H9 (cell line): Measurements from ENCODE around the gene TFF1. TPM values are rescaled to one million over a fixed set of nuclear protein-coding genes. Genes with fewer than 3 reads are reported as not detected.

Source experiments
- DNase-seq: peaks from one replicate; pipeline ENCODE4 v3.0.0-alpha.2; 2017
- H2AFZ ChIP-seq: one replicate; pipeline ENCODE4 v1.6.1; 2013; ENCODE audit warnings: mild to moderate bottlenecking, low read length, control low read depth, moderate library complexity
- H2AK5ac ChIP-seq: 2 replicates; pipeline ENCODE4 v1.6.1; 2013; ENCODE audit warnings: low read length, control low read depth, mixed read lengths; ENCODE audit not compliant: insufficient read length
- H2BK120ac ChIP-seq: one replicate; pipeline ENCODE4 v1.6.1; 2013; ENCODE audit warnings: low read depth, mild to moderate bottlenecking, low read length, control low read depth, inconsistent platforms; ENCODE audit not compliant: poor library complexity, severe bottlenecking
- H2BK12ac ChIP-seq: 2 replicates; pipeline ENCODE4 v1.6.1; 2013; ENCODE audit warnings: low read length, control low read depth, mixed read lengths, low read depth; ENCODE audit not compliant: insufficient read length
- H2BK15ac ChIP-seq: 2 replicates; pipeline ENCODE4 v1.6.1; 2013; ENCODE audit warnings: low read depth, low read length, control low read depth
- H2BK20ac ChIP-seq: one replicate; pipeline ENCODE4 v1.6.1; 2013; ENCODE audit warnings: low read depth, mild to moderate bottlenecking, low read length, control low read depth, inconsistent platforms; ENCODE audit not compliant: poor library complexity, severe bottlenecking
- H2BK5ac ChIP-seq: 2 replicates; pipeline ENCODE4 v1.6.1; 2013; ENCODE audit warnings: low read length, control low read depth, mixed read lengths; ENCODE audit not compliant: insufficient read length
- H3K14ac ChIP-seq: 2 replicates; pipeline ENCODE4 v1.6.1; 2013; ENCODE audit warnings: low read length, control low read depth; ENCODE audit not compliant: insufficient read depth
- H3K18ac ChIP-seq: 2 replicates; pipeline ENCODE4 v1.6.1; 2013; ENCODE audit warnings: low read depth, mild to moderate bottlenecking, mixed read lengths, low read length, control low read depth; ENCODE audit not compliant: insufficient read length
- H3K23ac ChIP-seq: 2 replicates; pipeline ENCODE4 v1.6.1; 2013; ENCODE audit warnings: low read length, control low read depth, mixed read lengths, low read depth; ENCODE audit not compliant: insufficient read length
- H3K23me2 ChIP-seq: 2 replicates; pipeline ENCODE4 v1.6.1; 2013; ENCODE audit warnings: low read depth, mild to moderate bottlenecking, mixed read lengths, low read length, control low read depth; ENCODE audit not compliant: insufficient read length, poor library complexity, severe bottlenecking
- H3K27ac ChIP-seq: 2 replicates; pipeline ENCODE4 v1.5.1; 2013; ENCODE audit warnings: low read length, control low read depth, mixed read lengths, low read depth; ENCODE audit not compliant: insufficient read length
- H3K27me3 ChIP-seq: 2 replicates; pipeline ENCODE4 v1.6.1; 2013; ENCODE audit warnings: low read length, control low read depth, inconsistent platforms; ENCODE audit not compliant: insufficient read depth
- H3K4ac ChIP-seq: 2 replicates; pipeline ENCODE4 v1.6.1; 2013; ENCODE audit warnings: low read depth, mild to moderate bottlenecking, control low read depth, inconsistent platforms, low read length, moderate library complexity
- H3K4me1 ChIP-seq: 2 replicates; pipeline ENCODE4 v1.6.1; 2013; ENCODE audit warnings: low read length, control low read depth, inconsistent platforms; ENCODE audit not compliant: insufficient read depth
- H3K4me2 ChIP-seq: 2 replicates; pipeline ENCODE4 v1.6.1; 2013; ENCODE audit warnings: low read length, control low read depth, mixed read lengths; ENCODE audit not compliant: insufficient read length, insufficient read depth
- H3K56ac ChIP-seq: 2 replicates; pipeline ENCODE4 v1.6.1; 2013; ENCODE audit warnings: low read depth, mild to moderate bottlenecking, mixed read lengths, low read length, control low read depth; ENCODE audit not compliant: insufficient read length
- H3K79me1 ChIP-seq: 2 replicates; pipeline ENCODE4 v1.6.1; 2013; ENCODE audit warnings: low read depth, mild to moderate bottlenecking, moderate library complexity, low read length, control low read depth, inconsistent platforms; ENCODE audit not compliant: insufficient read depth, poor library complexity, severe bottlenecking
- H3K79me2 ChIP-seq: 2 replicates; pipeline ENCODE4 v1.6.1; 2013; ENCODE audit warnings: low read length, control low read depth, inconsistent platforms; ENCODE audit not compliant: insufficient read depth
- H3K9ac ChIP-seq: 2 replicates; pipeline ENCODE4 v1.6.1; 2013; ENCODE audit warnings: low read length, control low read depth, mixed read lengths; ENCODE audit not compliant: insufficient read length; ENCODE audit errors: extremely low read depth
- H3K9me3 ChIP-seq: one replicate; pipeline ENCODE4 v1.6.1; 2013; ENCODE audit warnings: low read depth, low read length, inconsistent platforms; ENCODE audit not compliant: control insufficient read depth
- H3T11ph ChIP-seq: one replicate; pipeline ENCODE4 v1.6.1; 2013; ENCODE audit warnings: mild to moderate bottlenecking, low read length, control low read depth, inconsistent platforms
- H4K20me1 ChIP-seq: one replicate; pipeline ENCODE4 v1.6.1; 2013; ENCODE audit not compliant: control insufficient read depth, insufficient read length, insufficient read depth
- H4K5ac ChIP-seq: 2 replicates; pipeline ENCODE4 v1.6.1; 2013; ENCODE audit warnings: low read depth, mild to moderate bottlenecking, mixed read lengths, low read length, control low read depth; ENCODE audit not compliant: insufficient read length
- H4K8ac ChIP-seq: replicated peaks from 2 replicates; pipeline ENCODE4 v1.6.1; 2013; ENCODE audit warnings: low read length, control low read depth, mixed read lengths, low read depth; ENCODE audit not compliant: insufficient read length
- H4K91ac ChIP-seq: 2 replicates; pipeline ENCODE4 v1.6.1; 2013; ENCODE audit warnings: low read depth, mild to moderate bottlenecking, moderate library complexity, mixed read lengths, low read length, control low read depth; ENCODE audit not compliant: insufficient read length
- H3K27ac Mint-ChIP-seq, 3 experiments: 2 replicates in 2 of 3; 3 replicates in 1 of 3; pipeline ENCODE4 v1.8.0; 2020 to 2021; ENCODE audit warnings: mixed read lengths in 3 of 3, mild to moderate bottlenecking in 1 of 3, moderate library complexity in 1 of 3
- H3K27me3 Mint-ChIP-seq: 2 replicates; pipeline ENCODE4 v1.8.0; 2021; ENCODE audit warnings: low read depth, mild to moderate bottlenecking, moderate library complexity, mixed read lengths
- H3K36me3 Mint-ChIP-seq, 3 experiments: 2 replicates in 2 of 3; 3 replicates in 1 of 3; pipeline ENCODE4 v1.8.0; 2020 to 2021; ENCODE audit warnings: low read depth in 3 of 3, mixed read lengths in 3 of 3; ENCODE audit not compliant: insufficient read depth in 1 of 3
- H3K4me1 Mint-ChIP-seq, 2 experiments: 2 replicates each; pipeline ENCODE4 v1.8.0; 2020; ENCODE audit warnings: mixed read lengths in 2 of 2
- H3K4me3 Mint-ChIP-seq, 2 experiments: 2 replicates in 1 of 2; 3 replicates in 1 of 2; pipeline ENCODE4 v1.8.0; 2020 to 2021; ENCODE audit warnings: mild to moderate bottlenecking in 2 of 2, mixed read lengths in 2 of 2, moderate library complexity in 1 of 2
- H3K9me3 Mint-ChIP-seq, 2 experiments: 2 replicates in 1 of 2; 3 replicates in 1 of 2; pipeline ENCODE4 v1.8.0; 2020; ENCODE audit warnings: mild to moderate bottlenecking in 2 of 2, mixed read lengths in 2 of 2, moderate library complexity in 1 of 2
- CTCF ChIP-seq: fragments of 200-600 bp; sonication (generic); conservative IDR thresholded peaks from 3 replicates; pipeline ENCODE4 v1.8.0; 2021; ENCODE audit warnings: antibody characterized with exemption, mild to moderate bottlenecking
- WGBS: extraction: QIAGEN DNeasy Blood & Tissue Kit; methylation state at CpG from one replicate; pipeline ENCODE4 v1.1.7; 2013; ENCODE audit warnings: missing lambda C conversion rate, low lambda C conversion rate, mixed read lengths; ENCODE audit not compliant: insufficient read length; ENCODE audit errors: extremely low coverage; 5-methylcytosine and 5-hydroxymethylcytosine counted together
- total RNA-seq: library from RNA; stranded (reverse); gene quantifications from 2 replicates; pipeline ENCODE4 v1.2.1, GENCODE V29; 2021

The TFF1 gene
- total RNA-seq, 1 experiment from 2014 or later = not detected

- Histone ChIP-seq H4K20me1 (no peaks in the 10 kb centered on the region), H3K79me1 (no peaks in the 10 kb centered on the region), H2AK5ac (no peak overlapping the region), H3K23ac (no peak overlapping the region), H3K9me3 (no peaks in the 10 kb centered on the region), H3K14ac (no peak overlapping the region), H3K79me2 (no peaks in the 10 kb centered on the region), H2AFZ (no peak overlapping the region), H2BK120ac (no peak overlapping the region), H3K23me2 (no peaks in the 10 kb centered on the region), H2BK5ac (no peak overlapping the region), H3K27me3 (no peaks in the 10 kb centered on the region), H4K8ac (no peak overlapping the region), H2BK20ac (no peak overlapping the region), H3K9ac (no peak overlapping the region), H3K18ac (no peak overlapping the region), H4K5ac (no peak overlapping the region), H2BK12ac (no peak overlapping the region), H3T11ph (no peak overlapping the region), H2BK15ac (no peak overlapping the region), H3K4me1 (no peaks in the 10 kb centered on the region), H3K56ac (no peak overlapping the region), H3K4me2 (no peak overlapping the region), H4K91ac (no peak overlapping the region), H3K27ac (no peak overlapping the region), H3K4ac (no peak overlapping the region)
- WGBS = no CpG with 5 or more reads among the region's 19 CpGs
- no peaks in the 10 kb centered on the region for H3K9me3 Mint-ChIP-seq
- H3K4me1 Mint-ChIP-seq = peaks cover 21 to 24% of the 10 kb centered on the region in 2 experiments
- no peak overlapping the region for H3K4me3 Mint-ChIP-seq
- peaks cover 4% of the 10 kb centered on the region for H3K27me3 Mint-ChIP-seq
- no peaks in the 10 kb centered on the region for H3K36me3 Mint-ChIP-seq
- peak overlapping the region in 1 of 3 experiments; percentile 27; a peak in 2 of 7 replicates for H3K27ac Mint-ChIP-seq
- no peak for TF ChIP-seq CTCF
- DNase-seq = no peak
These were observed 30.7 kb upstream of the TFF1 start for GRCh38 chr21:42396799-42397745.
